IMR-90 (cell line): ENCODE results near the gene AKT2. TPM values are rescaled to one million over a fixed set of nuclear protein-coding genes. Genes with fewer than 3 reads are reported as not detected.

Experiments
- ATAC-seq: fragments of 200-7000 bp; cut with Tn5 transposase; 2 replicates; pipeline ENCODE4 v1.9.1; 2020; ENCODE audit warnings: low read depth, mild to moderate bottlenecking, moderate library complexity
- BruUV-seq: library from RNA; stranded (reverse); fragments of 400-500 nt; replicated peaks from 2 replicates; lab custom pipeline; 2021; lab: Mats Ljungman, UMichigan
- CTCF ChIA-PET: fragments of 300-600 bp; formaldehyde crosslinking; extraction: SDS; loops from one replicate; lab custom pipeline; 2021; ENCODE audit warnings: antibody characterized with exemption; lab: Yijun Ruan, JAX
- POLR2A ChIA-PET: fragments of 300-600 bp; sonication (Branson Sonifier 250); formaldehyde crosslinking; loops from one replicate; lab custom pipeline; 2022; ENCODE audit warnings: antibody characterized with exemption; ENCODE audit not compliant: unreplicated experiment; lab: Charles Lee
- DNase-seq: peaks from one replicate; pipeline ENCODE4 v3.0.0; 2013
- H2AFZ ChIP-seq: replicated peaks from 2 replicates; pipeline ENCODE3; 2013; ENCODE audit warnings: low read length, mild to moderate bottlenecking; ENCODE audit not compliant: poor library complexity
- H2AK5ac ChIP-seq: 2 replicates; pipeline ENCODE4 v1.6.1; 2013; ENCODE audit warnings: low read depth, low read length, inconsistent platforms
- H2AK9ac ChIP-seq: replicated peaks from 2 replicates; pipeline ENCODE3; 2013; ENCODE audit warnings: mild to moderate bottlenecking, low read depth, low read length, moderate library complexity; ENCODE audit not compliant: poor library complexity
- H2BK120ac ChIP-seq: 2 replicates; pipeline ENCODE4 v1.6.1; 2013; ENCODE audit warnings: low read depth, low read length, inconsistent platforms
- H2BK15ac ChIP-seq: 3 replicates; pipeline ENCODE4 v1.6.1; 2013; ENCODE audit warnings: low read depth, low read length, inconsistent platforms
- H2BK20ac ChIP-seq: 2 replicates; pipeline ENCODE4 v1.6.1; 2013; ENCODE audit warnings: low read depth, mild to moderate bottlenecking, inconsistent platforms, low read length, moderate library complexity
- H2BK5ac ChIP-seq: 2 replicates; pipeline ENCODE4 v1.6.1; 2013; ENCODE audit warnings: mild to moderate bottlenecking, low read depth, low read length, inconsistent platforms; ENCODE audit not compliant: poor library complexity, severe bottlenecking
- H3K14ac ChIP-seq: replicated peaks from 2 replicates; pipeline ENCODE4 v1.6.1; 2013; ENCODE audit warnings: low read depth, low read length, inconsistent platforms
- H3K18ac ChIP-seq: 2 replicates; pipeline ENCODE4 v1.6.1; 2013; ENCODE audit warnings: low read depth, low read length, control low read depth
- H3K23ac ChIP-seq: 2 replicates; pipeline ENCODE4 v1.6.1; 2013; ENCODE audit warnings: low read depth, low read length, inconsistent platforms
- H3K27ac ChIP-seq: 2 replicates; pipeline ENCODE4 v1.5.1; 2013; ENCODE audit warnings: mild to moderate bottlenecking, control low read depth, low read length; ENCODE audit not compliant: insufficient read depth
- H3K27me3 ChIP-seq: 2 replicates; pipeline ENCODE4 v1.6.1; 2013; ENCODE audit warnings: low read length; ENCODE audit not compliant: control insufficient read depth, insufficient read depth
- H3K36me3 ChIP-seq: 2 replicates; pipeline ENCODE4 v1.6.1; 2013; ENCODE audit warnings: low read length, mixed read lengths; ENCODE audit not compliant: control insufficient read depth, insufficient read depth
- H3K4ac ChIP-seq: 2 replicates; pipeline ENCODE4 v1.6.1; 2013; ENCODE audit warnings: low read depth, low read length, inconsistent platforms
- H3K4me1 ChIP-seq: 2 replicates; pipeline ENCODE4 v1.6.1; 2013; ENCODE audit warnings: low read length, mixed read lengths; ENCODE audit not compliant: control insufficient read depth, insufficient read depth
- H3K4me2 ChIP-seq: 2 replicates; pipeline ENCODE4 v1.6.1; 2013; ENCODE audit warnings: low read depth, mild to moderate bottlenecking, control low read depth, low read length, moderate library complexity
- H3K4me3 ChIP-seq: 2 replicates; pipeline ENCODE4 v1.5.1; 2013; ENCODE audit warnings: low read depth, mild to moderate bottlenecking, control low read depth, low read length, moderate library complexity; ENCODE audit not compliant: insufficient read depth
- H3K56ac ChIP-seq: 2 replicates; pipeline ENCODE4 v1.6.1; 2013; ENCODE audit warnings: low read length, inconsistent platforms; ENCODE audit not compliant: insufficient read depth; ENCODE audit errors: extremely low read depth
- H3K79me1 ChIP-seq, 2 experiments: 2 replicates each; pipeline ENCODE4 v1.6.1; 2013; ENCODE audit warnings: low read length in 2 of 2, inconsistent platforms in 1 of 2, low read depth in 1 of 2
- H3K9ac ChIP-seq: 2 replicates; pipeline ENCODE4 v1.6.1; 2013; ENCODE audit warnings: low read depth, low read length, control low read depth
- H3K9me1 ChIP-seq: 2 replicates; pipeline ENCODE4 v1.6.1; 2013; ENCODE audit warnings: low read length, inconsistent platforms; ENCODE audit not compliant: insufficient read depth
- H3K9me3 ChIP-seq: 2 replicates; pipeline ENCODE4 v1.6.1; 2013; ENCODE audit warnings: low read length; ENCODE audit not compliant: control insufficient read depth, insufficient read depth
- H4K20me1 ChIP-seq: 2 replicates; pipeline ENCODE4 v1.6.1; 2013; ENCODE audit warnings: low read length, inconsistent platforms; ENCODE audit not compliant: insufficient read depth
- H4K5ac ChIP-seq: 2 replicates; pipeline ENCODE4 v1.6.1; 2013; ENCODE audit warnings: mild to moderate bottlenecking, low read depth, low read length, control low read depth
- H4K8ac ChIP-seq, 2 experiments: 2 replicates each; pipeline ENCODE4 v1.6.1; 2013; ENCODE audit warnings: low read depth in 2 of 2, low read length in 2 of 2, control low read depth in 1 of 2, inconsistent platforms in 1 of 2
- H4K91ac ChIP-seq: 2 replicates; pipeline ENCODE4 v1.6.1; 2013; ENCODE audit warnings: low read depth, low read length, inconsistent platforms; ENCODE audit not compliant: insufficient read depth
- MAZ ChIP-seq: IDR thresholded peaks from 2 replicates; pipeline ENCODE4 v1.6.1; 2012; ENCODE audit warnings: low read depth, mild to moderate bottlenecking, low read length, improper control_type of control experiment, moderate library complexity, borderline replicate concordance
- RAD21 ChIP-seq: IDR thresholded peaks from 2 replicates; pipeline ENCODE4 v1.6.1; 2012; ENCODE audit warnings: low read length, improper control_type of control experiment
- RCOR1 ChIP-seq: IDR thresholded peaks from 2 replicates; pipeline ENCODE4 v1.6.1; 2012; ENCODE audit warnings: mild to moderate bottlenecking, low read length, improper control_type of control experiment; ENCODE audit not compliant: insufficient replicate concordance
- SMC3 ChIP-seq: fragments of 150-350 bp; IDR thresholded peaks from 2 replicates; pipeline ENCODE4 v1.6.1; 2016; ENCODE audit warnings: low read depth, mild to moderate bottlenecking, antibody characterized with exemption, low read length, moderate library complexity
- WGBS, 2 experiments: methylation state at CpG; one replicate each; pipeline versions ENCODE4 v1.1.5 to v1.1.7; 2013; ENCODE audit warnings: missing lambda C conversion rate in 2 of 2; ENCODE audit not compliant: insufficient read length in 1 of 2; ENCODE audit errors: extremely low coverage in 2 of 2; 5-methylcytosine and 5-hydroxymethylcytosine counted together
- dilution Hi-C: fragments of 300-500 bp; cut with HindIII; formaldehyde crosslinking; loops from one replicate; pipeline ENCODE4 v1.14.3; 2018; ENCODE audit warnings: low sequenced_read_pairs; ENCODE audit not compliant: unreplicated experiment
- in situ Hi-C: fragments of 300-500 bp; cut with MboI; formaldehyde crosslinking; loops from 3 replicates; pipeline ENCODE4 v1.14.3; 2019; ENCODE audit warnings: low sequenced_read_pairs, inconsistent platforms, mixed read lengths
- intact Hi-C: fragments of 100-400 bp; cut with micrococcal nuclease; formaldehyde crosslinking; loops from 2 replicates; pipeline ENCODE4 v1.10.0; 2022
- polyA plus RNA-seq, 3 experiments: library from polyadenylated mRNA; depleted of rRNA; stranded (reverse); fragments of >200 nt; gene quantifications; 2 replicates each; pipeline ENCODE4 v1.2.3, GENCODE V29; 2012; ENCODE audit warnings: low replicate concordance in 1 of 3
- total RNA-seq: library from RNA; depleted of rRNA; stranded (reverse); fragments of >200 nt; gene quantifications from 2 replicates; pipeline ENCODE4 v1.2.3, GENCODE V29; 2012
- TF ChIP-seq, protein P1 (sequence below): conservative IDR thresholded peaks from 2 replicates; pipeline ENCODE4 v1.5.1; 2012; ENCODE audit warnings: mild to moderate bottlenecking, low read depth, low read length, improper control_type of control experiment

AKT2 gene
- total and polyA plus RNA-seq, 2 of the 4 experiments (the other 2 are of a cell fraction) = 61.5 to 104 TPM

DNA sequence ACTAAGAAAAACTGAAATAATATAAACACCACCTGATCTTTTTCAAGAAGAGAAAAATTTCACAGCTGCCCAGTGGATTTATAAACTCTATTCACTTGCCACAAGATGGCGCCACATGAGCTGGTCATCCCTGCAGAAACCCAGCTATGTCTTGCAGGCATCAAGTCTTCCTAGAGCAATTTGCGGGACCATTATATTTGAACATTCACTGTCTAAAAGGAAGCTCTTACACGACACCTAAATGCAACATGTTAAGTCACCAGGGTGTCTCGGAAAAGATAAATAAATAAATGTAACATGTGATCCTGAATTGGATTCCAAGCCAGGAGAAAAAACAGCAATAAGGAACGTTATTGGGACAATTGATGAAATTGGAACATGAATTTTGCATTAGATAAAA, 20.3 kb upstream of the AKT2 start:
- Histone ChIP-seq H4K20me1 (no peaks in the 10 kb centered on the region), H2BK20ac (no peak overlapping the region), H3K9me1 (no peaks in the 10 kb centered on the region), H3K36me3 (no peaks in the 10 kb centered on the region), H3K9me3 (no peaks in the 10 kb centered on the region), H2BK5ac (no peak overlapping the region), H2AK9ac (no peak overlapping the region), H4K8ac (no peak overlapping the region), H3K27ac (no peak overlapping the region), H3K56ac (no peak overlapping the region), H3K79me1 (no peaks in the 10 kb centered on the region), H3K4me3 (no peak overlapping the region), H3K18ac (no peak overlapping the region), H3K4me1 (no peaks in the 10 kb centered on the region), H2AK5ac (no peak overlapping the region), H3K4me2 (no peak overlapping the region), H3K27me3 (no peaks in the 10 kb centered on the region), H2BK120ac (no peak overlapping the region), H2BK15ac (no peak overlapping the region), H3K4ac (no peak overlapping the region), H4K91ac (no peak overlapping the region), H4K5ac (no peak overlapping the region), H3K14ac (no peak overlapping the region), H3K9ac (no peak overlapping the region), H2AFZ (no peak overlapping the region), H3K23ac (no peak overlapping the region)
- ChIA-PET CTCF (interaction anchor here (0.6 to 1.2 kb wide), 12 partner anchors 9 to 418 kb away, joined by 3 to 7 read pairs (median 3); no protein-coding TSS in a partner anchor), POLR2A (no interaction called here)
- DNase-seq (peak; percentile 90), ATAC-seq (peak; percentile 98)
- intact Hi-C loops = loop anchor here (1.0 to 10.0 kb wide), 4 partner anchors 119 to 293 kb away; partner anchors contain the start of gene SERTAD1
- BruUV-seq = no TSS peak
- WGBS, 2 experiments = 20% methylated on average over 2 of the region's 5 CpGs; no CpG with 5 or more reads in 1 of the 2 experiments
- in situ Hi-C loops = loop anchor here (10.0 to 25.0 kb wide), 2 partner anchors 207 to 299 kb away; partner anchors contain the start of gene LTBP4
- dilution Hi-C loops = no loop called here
- no peak for TF ChIP-seq MAZ
- peak; percentile 84 for TF ChIP-seq SMC3
- TF ChIP-seq RAD21 = peak; percentile 90
- TF ChIP-seq, protein P1, sequence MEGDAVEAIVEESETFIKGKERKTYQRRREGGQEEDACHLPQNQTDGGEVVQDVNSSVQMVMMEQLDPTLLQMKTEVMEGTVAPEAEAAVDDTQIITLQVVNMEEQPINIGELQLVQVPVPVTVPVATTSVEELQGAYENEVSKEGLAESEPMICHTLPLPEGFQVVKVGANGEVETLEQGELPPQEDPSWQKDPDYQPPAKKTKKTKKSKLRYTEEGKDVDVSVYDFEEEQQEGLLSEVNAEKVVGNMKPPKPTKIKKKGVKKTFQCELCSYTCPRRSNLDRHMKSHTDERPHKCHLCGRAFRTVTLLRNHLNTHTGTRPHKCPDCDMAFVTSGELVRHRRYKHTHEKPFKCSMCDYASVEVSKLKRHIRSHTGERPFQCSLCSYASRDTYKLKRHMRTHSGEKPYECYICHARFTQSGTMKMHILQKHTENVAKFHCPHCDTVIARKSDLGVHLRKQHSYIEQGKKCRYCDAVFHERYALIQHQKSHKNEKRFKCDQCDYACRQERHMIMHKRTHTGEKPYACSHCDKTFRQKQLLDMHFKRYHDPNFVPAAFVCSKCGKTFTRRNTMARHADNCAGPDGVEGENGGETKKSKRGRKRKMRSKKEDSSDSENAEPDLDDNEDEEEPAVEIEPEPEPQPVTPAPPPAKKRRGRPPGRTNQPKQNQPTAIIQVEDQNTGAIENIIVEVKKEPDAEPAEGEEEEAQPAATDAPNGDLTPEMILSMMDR = peak; percentile 90
- TF ChIP-seq RCOR1 = no peak
